PC-3 (cell line): Measurements from ENCODE around the gene COL13A1. TPM values are rescaled to one million over a fixed set of nuclear protein-coding genes. Genes with fewer than 3 reads are reported as not detected.

Source experiments
- ATAC-seq: fragments of 200-7000 bp; cut with Tn5 transposase; 2 replicates; pipeline ENCODE4 v1.9.1; 2020; ENCODE audit warnings: mild to moderate bottlenecking, moderate library complexity
- BruUV-seq: library from RNA; stranded (reverse); fragments of 400-500 nt; replicated peaks from 2 replicates; lab custom pipeline; 2021; lab: Mats Ljungman, UMichigan
- CTCF ChIA-PET: fragments of 300-600 bp; sonication (Branson Sonifier 250); formaldehyde crosslinking; loops from one replicate; lab custom pipeline; 2022; ENCODE audit warnings: antibody characterized with exemption; lab: Charles Lee
- POLR2A ChIA-PET: fragments of 300-600 bp; sonication (Branson Sonifier 250); formaldehyde crosslinking; loops from one replicate; lab custom pipeline; 2022; ENCODE audit warnings: antibody characterized with exemption; ENCODE audit not compliant: unreplicated experiment; lab: Charles Lee
- DNase-seq: peaks from one replicate; pipeline ENCODE4 v3.0.0-alpha.2; 2015
- H2AFZ ChIP-seq: fragments of 300-600 bp; sonication (generic); 2 replicates; pipeline ENCODE4 v1.6.0; 2016; ENCODE audit warnings: antibody characterized with exemption, low read length
- H3F3A ChIP-seq: fragments of 300-600 bp; sonication (generic); one replicate; pipeline ENCODE4 v1.6.0; 2017; ENCODE audit warnings: antibody characterized with exemption, low read length, control low read depth, mild to moderate bottlenecking; ENCODE audit not compliant: unreplicated experiment
- H3K27ac ChIP-seq: fragments of 300-600 bp; sonication (generic); 2 replicates; pipeline ENCODE4 v1.5.1; 2016; ENCODE audit warnings: mild to moderate bottlenecking, low read length
- H3K27me3 ChIP-seq: fragments of 300-600 bp; sonication (generic); 2 replicates; pipeline ENCODE4 v1.6.1; 2016; ENCODE audit warnings: low read length, mixed read lengths
- H3K36me3 ChIP-seq: fragments of 300-600 bp; sonication (generic); 2 replicates; pipeline ENCODE4 v1.6.1; 2016; ENCODE audit warnings: low read depth, mixed run types, low read length, mixed read lengths
- H3K4me1 ChIP-seq: fragments of 300-600 bp; sonication (generic); 2 replicates; pipeline ENCODE4 v1.5.1; 2016; ENCODE audit warnings: low read length; ENCODE audit not compliant: insufficient read depth
- H3K4me2 ChIP-seq: fragments of 300-600 bp; sonication (generic); 2 replicates; pipeline ENCODE4 v1.6.0; 2016; ENCODE audit warnings: low read length
- H3K4me3 ChIP-seq: fragments of 300-600 bp; sonication (generic); 2 replicates; pipeline ENCODE4 v1.5.1; 2016; ENCODE audit warnings: mild to moderate bottlenecking, low read length, mixed read lengths
- H3K79me2 ChIP-seq: fragments of 300-600 bp; sonication (generic); 2 replicates; pipeline ENCODE4 v1.6.1; 2017; ENCODE audit warnings: low read length, mixed read lengths
- H3K9ac ChIP-seq: fragments of 300-600 bp; sonication (generic); 2 replicates; pipeline ENCODE4 v1.6.0; 2016; ENCODE audit warnings: mild to moderate bottlenecking, low read length
- H3K9me2 ChIP-seq: fragments of 300-600 bp; sonication (generic); replicated peaks from 2 replicates; pipeline ENCODE4 v1.6.1; 2016; ENCODE audit warnings: mixed run types, low read length, mixed read lengths
- H3K9me3 ChIP-seq: fragments of 300-600 bp; sonication (generic); 2 replicates; pipeline ENCODE4 v1.6.1; 2016; ENCODE audit warnings: low read length, mixed read lengths
- H4K20me1 ChIP-seq: fragments of 300-600 bp; sonication (generic); 2 replicates; pipeline ENCODE4 v1.6.1; 2016; ENCODE audit warnings: low read length, mixed read lengths
- CTCF ChIP-seq: fragments of 300-600 bp; sonication (generic); conservative IDR thresholded peaks from 2 replicates; pipeline ENCODE4 v1.5.1; 2017; ENCODE audit warnings: antibody characterized with exemption, low read depth, mild to moderate bottlenecking, low read length
- EZH2 ChIP-seq: fragments of 300-600 bp; sonication (generic); IDR thresholded peaks from one replicate; pipeline ENCODE4 v1.6.1; 2017; ENCODE audit warnings: antibody characterized with exemption, mild to moderate bottlenecking, low read length; ENCODE audit not compliant: unreplicated experiment
- EZH2phosphoT487 ChIP-seq: fragments of 300-600 bp; sonication (generic); IDR thresholded peaks from 2 replicates; pipeline ENCODE4 v1.6.1; 2018; ENCODE audit warnings: mild to moderate bottlenecking, antibody characterized with exemption, low read length, borderline replicate concordance
- intact Hi-C: fragments of 100-400 bp; cut with micrococcal nuclease; formaldehyde crosslinking; loops from 2 replicates; pipeline ENCODE4 v1.9.0; 2023
- total RNA-seq: library from RNA; depleted of rRNA; stranded (reverse); fragments of >200 nt; gene quantifications from 2 replicates; pipeline ENCODE4 v1.2.3, GENCODE V29; 2014

The COL13A1 gene
- total RNA-seq, 1 experiment from 2014 or later, result 201 TPM

DNA sequence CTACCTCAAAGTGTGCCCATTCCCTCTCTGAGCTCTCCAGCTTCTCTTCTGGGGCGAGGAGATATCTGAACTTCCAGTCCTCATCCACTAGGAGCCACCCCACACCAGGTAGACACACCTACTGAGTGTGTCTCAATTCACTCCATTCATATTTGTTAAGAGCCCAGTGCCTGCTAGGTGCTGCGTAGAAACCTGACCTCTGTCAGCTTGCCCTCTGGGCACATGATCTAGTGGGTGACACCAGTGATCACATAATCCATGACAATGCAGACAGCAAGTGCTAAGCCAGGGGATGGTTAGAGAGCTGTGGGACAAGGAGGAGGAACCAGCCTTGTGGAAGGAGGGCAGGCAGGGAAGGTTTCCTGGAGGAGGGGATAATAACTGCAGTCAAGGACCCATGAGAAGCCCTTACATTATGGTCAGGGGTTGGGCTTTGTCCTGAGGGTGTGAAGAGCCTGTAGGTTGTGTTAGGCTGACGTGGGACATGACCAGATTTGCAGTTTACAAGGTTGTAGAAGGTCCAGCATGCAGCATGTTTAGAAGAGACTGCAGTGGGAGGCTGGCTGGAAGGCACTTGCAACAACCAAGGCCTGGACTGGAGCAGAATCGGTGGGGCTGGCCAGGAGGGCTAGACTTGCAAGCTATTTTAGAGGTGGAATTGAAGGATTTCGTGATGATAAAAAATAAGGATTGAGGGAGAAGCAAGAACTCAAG, 81.8 kb downstream of the COL13A1 start:
- Histone ChIP-seq H3K4me3 (no peak overlapping the region), H4K20me1 (no peaks in the 10 kb centered on the region), H3K79me2 (no peaks in the 10 kb centered on the region), H3K27me3 (no peaks in the 10 kb centered on the region), H2AFZ (no peak overlapping the region), H3K4me2 (no peak overlapping the region), H3K4me1 (no peaks in the 10 kb centered on the region), H3K27ac (no peak overlapping the region), H3F3A (no peaks in the 10 kb centered on the region), H3K9ac (no peak overlapping the region), H3K9me3 (no peaks in the 10 kb centered on the region), H3K36me3 (peaks cover 21% of the 10 kb centered on the region; the same call in 1 of the 2 replicates), H3K9me2 (no peaks in the 10 kb centered on the region)
- no peak for TF ChIP-seq EZH2phosphoT487
- peak; percentile 63 for TF ChIP-seq CTCF
- BruUV-seq, result no TSS peak
- peak; percentile 58 for DNase-seq
- intact Hi-C loops, result no loop called here
- ATAC-seq, result peak; percentile 75
- POLR2A ChIA-PET, result interaction anchor here (0.6 kb wide), 1 partner anchor 25 kb away, joined by 4 read pairs; no protein-coding TSS in a partner anchor
- CTCF ChIA-PET, result interaction anchor here (1.0 to 1.2 kb wide), 2 partner anchors 75 to 97 kb away, joined by 4 to 5 read pairs; no protein-coding TSS in a partner anchor

DNA sequence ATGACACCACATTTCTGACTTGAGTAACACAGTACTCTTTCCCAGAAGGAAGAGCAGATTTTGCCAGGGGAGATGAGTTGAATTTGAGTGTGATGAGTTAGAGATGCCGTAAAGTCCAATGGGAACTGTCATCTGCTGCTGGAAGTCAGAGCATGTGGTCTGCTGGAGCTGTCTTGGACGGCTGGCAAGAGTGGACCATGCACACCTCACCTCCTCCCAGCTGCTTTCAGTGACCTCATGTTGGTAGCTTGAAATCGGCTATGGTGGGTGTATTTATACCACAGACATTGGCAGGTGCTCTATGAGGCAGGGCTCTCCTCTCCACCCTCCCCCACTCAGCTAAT, 82.3 kb downstream of the COL13A1 start:
- Histone ChIP-seq H3K4me1 (no peaks in the 10 kb centered on the region), H3K36me3 (peaks cover 26% of the 10 kb centered on the region), H4K20me1 (no peaks in the 10 kb centered on the region), H3K27ac (no peak overlapping the region), H3F3A (no peaks in the 10 kb centered on the region), H3K9ac (no peak overlapping the region), H3K27me3 (no peaks in the 10 kb centered on the region), H3K4me3 (no peak overlapping the region), H3K9me2 (no peaks in the 10 kb centered on the region), H3K79me2 (no peaks in the 10 kb centered on the region), H3K9me3 (no peaks in the 10 kb centered on the region), H2AFZ (no peak overlapping the region), H3K4me2 (no peak overlapping the region)
- CTCF ChIA-PET, result interaction anchor here (1.2 kb wide), 1 partner anchor 97 kb away, joined by 4 read pairs; no protein-coding TSS in a partner anchor
- intact Hi-C loops, result no loop called here
- DNase-seq (no peak), ATAC-seq (no peak)
- POLR2A ChIA-PET, result no interaction called here
- BruUV-seq, result no TSS peak
- TF ChIP-seq EZH2phosphoT487 (no peak), EZH2 (no peak), CTCF (no peak)

DNA sequence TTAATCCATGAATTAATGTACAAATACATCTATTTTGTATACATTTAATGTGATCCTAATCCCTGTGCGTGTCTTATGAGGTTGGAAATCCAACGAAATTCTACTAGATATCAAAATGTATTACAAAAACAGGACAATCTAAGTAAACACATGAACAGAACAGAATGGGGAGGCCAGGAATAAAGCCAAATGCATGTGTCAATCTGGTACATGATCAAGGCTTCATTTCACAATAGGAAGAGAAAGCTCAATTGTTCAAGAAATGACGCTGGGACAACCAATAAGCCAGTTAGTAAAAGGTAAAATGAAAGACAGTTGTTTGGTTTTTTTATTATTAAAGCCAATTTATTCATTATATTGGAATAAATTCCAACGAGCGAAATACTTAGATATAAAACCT, 83.0 kb downstream of the COL13A1 start:
- H3K9ac ChIP-seq, result no peak overlapping the region
- H3K4me2 ChIP-seq, result no peak overlapping the region
- H3K4me1 ChIP-seq, result no peaks in the 10 kb centered on the region
- ATAC-seq (no peak), DNase-seq (no peak)
- intact Hi-C loops, result no loop called here
- H3K36me3 ChIP-seq, result peaks cover 26% of the 10 kb centered on the region
- TF ChIP-seq EZH2 (no peak), EZH2phosphoT487 (no peak), CTCF (no peak)
- H3K27me3 ChIP-seq, result no peaks in the 10 kb centered on the region
- CTCF ChIA-PET, result no interaction called here
- H3K4me3 ChIP-seq, result no peak overlapping the region
- BruUV-seq, result TSS peak; percentile 3
- POLR2A ChIA-PET, result no interaction called here
- no peaks in the 10 kb centered on the region for H3K9me3 ChIP-seq
- no peaks in the 10 kb centered on the region for H3K79me2 ChIP-seq
- H4K20me1 ChIP-seq, result no peaks in the 10 kb centered on the region
- H2AFZ ChIP-seq, result no peak overlapping the region
- H3K9me2 ChIP-seq, result no peaks in the 10 kb centered on the region
- no peaks in the 10 kb centered on the region for H3F3A ChIP-seq
- no peak overlapping the region for H3K27ac ChIP-seq
